Measurements from ENCODE around the gene MDFI.

- TF ChIP-seq, protein P1, sequence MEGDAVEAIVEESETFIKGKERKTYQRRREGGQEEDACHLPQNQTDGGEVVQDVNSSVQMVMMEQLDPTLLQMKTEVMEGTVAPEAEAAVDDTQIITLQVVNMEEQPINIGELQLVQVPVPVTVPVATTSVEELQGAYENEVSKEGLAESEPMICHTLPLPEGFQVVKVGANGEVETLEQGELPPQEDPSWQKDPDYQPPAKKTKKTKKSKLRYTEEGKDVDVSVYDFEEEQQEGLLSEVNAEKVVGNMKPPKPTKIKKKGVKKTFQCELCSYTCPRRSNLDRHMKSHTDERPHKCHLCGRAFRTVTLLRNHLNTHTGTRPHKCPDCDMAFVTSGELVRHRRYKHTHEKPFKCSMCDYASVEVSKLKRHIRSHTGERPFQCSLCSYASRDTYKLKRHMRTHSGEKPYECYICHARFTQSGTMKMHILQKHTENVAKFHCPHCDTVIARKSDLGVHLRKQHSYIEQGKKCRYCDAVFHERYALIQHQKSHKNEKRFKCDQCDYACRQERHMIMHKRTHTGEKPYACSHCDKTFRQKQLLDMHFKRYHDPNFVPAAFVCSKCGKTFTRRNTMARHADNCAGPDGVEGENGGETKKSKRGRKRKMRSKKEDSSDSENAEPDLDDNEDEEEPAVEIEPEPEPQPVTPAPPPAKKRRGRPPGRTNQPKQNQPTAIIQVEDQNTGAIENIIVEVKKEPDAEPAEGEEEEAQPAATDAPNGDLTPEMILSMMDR (IDR thresholded peaks at IDR 0.05; ENCODE audit: low read length) = no peak
- no peak for TF ChIP-seq EZH2 (IDR thresholded peaks at IDR 0.05; ENCODE audit: borderline replicate concordance, low read length)
Observed at GRCh38 chr6:41685641-41686380, 47.5 kb downstream of the MDFI start.

Measured in OCI-LY1 (cell line).